Activated CD4-positive, alpha-beta T cell treated with anti-CD3 and anti-CD28 coated beads, Interleukin-2, amount 10 ng/mL, durations not matched to agents 7 days and 5 days (primary cell): Measurements from ENCODE around the gene ZNF236. TPM values are rescaled to one million over a fixed set of nuclear protein-coding genes. Genes with fewer than 3 reads are reported as not detected.

Source experiments
- CTCF ChIA-PET: fragments of 350-600 bp; sonication (Branson Sonifier 250); formaldehyde crosslinking; loops from one replicate; lab custom pipeline; 2021; ENCODE audit warnings: antibody characterized with exemption; lab: Charles Lee
- POLR2A ChIA-PET: fragments of 350-600 bp; sonication (Branson Sonifier 250); formaldehyde crosslinking; loops from one replicate; lab custom pipeline; 2021; ENCODE audit warnings: antibody characterized with exemption; lab: Charles Lee
- DNase-seq: peaks from one replicate; pipeline ENCODE4 v3.0.0-alpha.2; 2020
- H3K27ac Mint-ChIP-seq: one replicate; pipeline ENCODE4 v1.8.0; 2021; ENCODE audit warnings: mild to moderate bottlenecking, moderate library complexity, mixed read lengths
- H3K27me3 Mint-ChIP-seq: one replicate; pipeline ENCODE4 v1.8.0; 2021; ENCODE audit warnings: mixed read lengths
- H3K36me3 Mint-ChIP-seq: one replicate; pipeline ENCODE4 v1.8.0; 2021; ENCODE audit warnings: low read depth, mixed read lengths
- H3K4me1 Mint-ChIP-seq: one replicate; pipeline ENCODE4 v1.8.0; 2021; ENCODE audit warnings: mixed read lengths
- H3K4me3 Mint-ChIP-seq: one replicate; pipeline ENCODE4 v1.8.0; 2021; ENCODE audit warnings: mild to moderate bottlenecking, moderate library complexity, mixed read lengths
- H3K9me3 Mint-ChIP-seq: one replicate; pipeline ENCODE4 v1.8.0; 2021; ENCODE audit warnings: mixed read lengths
- total RNA-seq, 2 experiments: library from RNA; stranded (reverse); gene quantifications; one replicate each; pipeline ENCODE4 v1.2.3, GENCODE V29; 2021

The ZNF236 gene
- total RNA-seq, 2 experiments from 2014 or later: 23.9 to 27.7 TPM

DNA sequence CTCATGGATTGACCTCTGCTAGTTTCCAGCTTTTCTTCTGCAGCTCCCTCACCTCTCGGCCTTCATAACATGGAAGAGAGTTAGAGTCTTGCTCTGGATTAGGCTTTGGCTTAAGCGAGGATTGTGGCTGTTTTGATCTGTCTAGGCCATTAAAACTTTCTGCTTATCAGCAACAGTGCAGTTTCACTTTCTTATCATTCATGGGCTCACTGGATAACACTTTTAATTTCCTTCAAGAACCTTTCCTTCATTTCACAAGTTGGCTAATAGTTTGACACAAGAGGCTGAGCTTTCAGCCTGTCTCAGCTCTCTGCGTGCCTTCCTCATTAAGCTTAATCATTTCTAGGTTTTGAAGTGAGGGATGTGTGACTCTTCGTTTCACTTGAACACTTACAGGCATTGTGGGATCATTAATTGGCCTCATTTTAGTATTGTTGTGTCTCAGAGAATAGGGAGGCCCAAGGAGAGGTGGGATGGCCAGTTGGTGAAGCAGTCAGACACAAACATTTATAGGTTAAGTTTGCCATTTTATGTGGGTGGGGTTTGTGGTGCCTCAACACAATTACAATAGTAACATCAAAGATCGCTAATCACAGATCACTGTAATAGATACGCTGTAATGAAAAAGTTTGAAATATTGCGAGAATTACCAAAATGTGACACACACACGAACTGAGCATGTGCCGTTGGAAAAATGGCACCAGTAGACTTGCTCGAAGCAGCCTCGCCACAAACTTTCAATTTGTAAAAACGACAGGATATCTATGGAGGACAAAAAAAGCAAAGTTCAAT lies 129.3 kb downstream of the ZNF236 start:
- Mint-ChIP-seq H3K27ac (no peak overlapping the region), H3K27me3 (no peaks in the 10 kb centered on the region), H3K36me3 (peaks cover 49% of the 10 kb centered on the region), H3K9me3 (no peaks in the 10 kb centered on the region), H3K4me3 (no peak overlapping the region), H3K4me1 (peaks cover 39% of the 10 kb centered on the region)
- no peak for DNase-seq
- POLR2A ChIA-PET: no interaction called here
- CTCF ChIA-PET: interaction anchor here (1.4 kb wide), 1 partner anchor 32 kb away, joined by 4 read pairs; no protein-coding TSS in a partner anchor

DNA sequence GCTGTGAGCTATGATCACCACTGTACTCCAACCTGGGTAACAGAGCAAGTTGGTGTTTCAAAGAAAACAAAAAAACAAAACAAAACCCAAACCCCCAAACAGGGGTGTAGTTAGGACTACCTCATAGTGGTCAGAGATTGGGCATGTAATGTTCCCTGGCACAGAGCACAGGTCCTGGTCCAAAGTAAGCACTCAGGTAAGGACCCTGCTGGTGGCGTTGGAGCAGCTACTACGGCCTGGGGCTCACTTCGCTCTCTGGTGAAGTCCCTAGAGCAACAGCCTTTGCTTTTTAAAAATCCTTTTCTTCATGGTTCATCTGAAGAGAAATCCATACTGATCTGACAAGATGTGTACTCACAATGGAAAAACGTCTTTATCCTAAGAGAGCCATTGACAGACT lies 130.4 kb downstream of the ZNF236 start:
- no peak overlapping the region for H3K4me3 Mint-ChIP-seq
- no peaks in the 10 kb centered on the region for H3K9me3 Mint-ChIP-seq
- H3K27me3 Mint-ChIP-seq: no peaks in the 10 kb centered on the region
- ChIA-PET POLR2A (no interaction called here), CTCF (interaction anchor here (0.7 to 1.4 kb wide), 3 partner anchors 12 to 31 kb away, joined by 3 to 4 read pairs (median 4); no protein-coding TSS in a partner anchor)
- H3K36me3 Mint-ChIP-seq: peaks cover 50% of the 10 kb centered on the region
- peaks cover 42% of the 10 kb centered on the region for H3K4me1 Mint-ChIP-seq
- no peak for DNase-seq
- H3K27ac Mint-ChIP-seq: no peak overlapping the region

DNA sequence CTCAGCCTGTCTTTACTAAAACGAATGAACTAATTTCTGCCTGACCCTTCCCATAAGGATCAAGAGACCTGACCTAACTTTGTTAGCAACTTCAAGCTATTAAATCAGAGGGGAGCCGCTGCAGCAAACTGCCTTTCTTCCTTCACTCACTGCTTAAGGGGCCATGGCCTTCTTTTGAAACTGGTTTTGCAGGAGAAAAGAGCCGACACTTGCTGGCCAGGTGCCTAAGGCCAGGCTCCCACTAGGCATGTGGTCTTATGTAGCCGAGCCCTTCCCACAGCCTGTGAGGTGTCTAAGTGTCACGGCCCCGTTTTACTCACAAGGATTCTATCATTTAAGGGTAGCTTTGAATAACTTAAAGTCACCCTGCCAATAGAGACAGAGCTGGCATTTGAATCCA lies 130.8 kb downstream of the ZNF236 start:
- ChIA-PET CTCF (interaction anchor here (0.7 to 1.0 kb wide), 2 partner anchors 12 to 29 kb away, joined by 3 to 4 read pairs; no protein-coding TSS in a partner anchor), POLR2A (no interaction called here)
- Mint-ChIP-seq H3K9me3 (no peaks in the 10 kb centered on the region), H3K27me3 (no peaks in the 10 kb centered on the region), H3K36me3 (peaks cover 47% of the 10 kb centered on the region), H3K27ac (no peak overlapping the region), H3K4me3 (no peak overlapping the region), H3K4me1 (peaks cover 39% of the 10 kb centered on the region)
- no peak for DNase-seq

DNA sequence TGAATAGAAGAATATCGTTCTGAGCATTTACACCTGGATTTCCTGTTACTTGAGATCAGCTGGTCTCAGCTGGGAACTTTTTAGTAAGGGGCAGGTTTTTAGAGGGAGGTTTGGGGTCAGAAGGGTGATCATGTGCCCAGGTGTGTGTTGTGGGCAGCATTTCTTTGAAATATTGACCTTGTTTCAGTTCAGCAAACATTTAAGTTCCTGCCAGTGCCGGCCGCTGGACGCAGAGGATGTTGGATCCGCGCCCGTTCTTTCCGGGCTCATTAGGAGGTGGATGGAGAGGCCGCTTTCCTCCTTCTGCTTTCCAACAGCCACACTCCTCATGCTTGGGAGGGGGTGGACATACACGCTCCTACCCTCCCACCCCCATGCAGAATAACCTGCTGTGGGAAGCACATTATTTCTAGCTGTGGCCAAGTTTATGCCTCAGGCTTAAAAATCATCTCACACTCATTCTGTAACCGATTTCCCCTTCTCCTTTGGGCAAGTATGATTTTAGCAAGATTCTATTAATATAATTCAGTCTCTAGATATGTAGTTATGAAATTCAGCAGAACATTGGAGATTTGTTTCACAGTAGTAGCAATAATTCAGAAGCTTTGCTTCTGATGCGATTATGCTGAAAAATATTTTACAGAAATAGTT lies 131.4 kb downstream of the ZNF236 start:
- Mint-ChIP-seq H3K4me3 (no peak overlapping the region), H3K4me1 (peaks cover 33% of the 10 kb centered on the region), H3K27me3 (no peaks in the 10 kb centered on the region), H3K36me3 (peaks cover 41% of the 10 kb centered on the region), H3K27ac (no peak overlapping the region), H3K9me3 (no peaks in the 10 kb centered on the region)
- ChIA-PET CTCF (interaction anchor here (1.0 kb wide), 1 partner anchor 11 kb away, joined by 4 read pairs; no protein-coding TSS in a partner anchor), POLR2A (no interaction called here)
- DNase-seq: no peak

DNA sequence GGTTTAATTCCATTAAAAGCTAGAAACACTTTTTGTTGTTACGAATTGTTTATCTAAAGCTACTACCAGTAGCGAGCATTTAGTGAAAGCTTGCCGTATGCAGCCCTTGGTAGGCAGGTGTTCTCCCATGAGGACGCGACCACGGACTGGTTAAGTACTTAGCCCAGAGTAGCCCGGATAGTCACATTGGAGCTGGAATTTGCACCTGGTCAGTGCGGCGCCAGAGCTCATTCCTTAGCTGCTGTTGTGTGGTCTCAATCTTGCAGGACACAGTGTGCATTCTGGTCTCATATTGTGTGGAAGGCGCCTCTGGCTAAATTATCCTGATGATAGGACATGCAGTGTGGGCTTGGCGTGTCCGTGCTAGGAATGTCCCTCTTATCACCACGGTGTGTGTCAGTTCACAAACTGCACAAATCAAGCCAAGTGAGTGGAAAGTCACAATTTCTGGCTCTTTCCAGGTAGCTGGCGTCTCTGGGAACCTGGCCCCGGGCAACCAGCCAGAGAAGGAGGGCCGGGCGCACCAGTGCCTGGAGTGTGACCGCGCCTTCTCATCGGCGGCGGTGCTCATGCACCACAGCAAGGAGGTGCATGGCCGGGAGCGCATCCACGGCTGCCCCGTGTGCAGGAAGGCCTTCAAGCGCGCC lies 133.3 kb downstream of the ZNF236 start:
- Mint-ChIP-seq H3K36me3 (peaks cover 43% of the 10 kb centered on the region), H3K27me3 (no peaks in the 10 kb centered on the region), H3K4me3 (no peak overlapping the region), H3K4me1 (peaks cover 22% of the 10 kb centered on the region), H3K27ac (no peak overlapping the region), H3K9me3 (no peaks in the 10 kb centered on the region)
- DNase-seq: no peak
- CTCF ChIA-PET: interaction anchor here (0.8 kb wide), 1 partner anchor 22 kb away, joined by 3 read pairs; no protein-coding TSS in a partner anchor
- POLR2A ChIA-PET: no interaction called here

DNA sequence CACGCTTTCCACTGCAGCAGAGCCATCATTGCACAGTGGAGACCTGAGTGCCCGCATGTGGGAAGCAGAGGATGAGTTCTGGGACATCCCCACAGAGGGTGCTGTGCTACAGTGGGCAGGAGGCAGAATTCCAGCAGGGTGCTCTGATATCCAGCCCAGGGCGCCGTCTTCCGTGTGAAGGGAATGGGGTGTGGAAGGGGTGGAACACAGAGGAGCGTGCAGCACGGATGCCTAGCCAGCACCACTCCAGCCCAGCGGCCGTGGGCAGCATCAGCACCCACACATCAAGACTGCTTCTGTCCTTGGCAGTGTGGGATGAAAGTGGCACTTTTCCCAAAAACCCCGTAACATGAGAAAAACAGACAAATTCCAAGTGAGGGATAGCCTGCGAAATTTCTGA lies 134.3 kb downstream of the ZNF236 start:
- no peak for DNase-seq
- H3K4me3 Mint-ChIP-seq: no peak overlapping the region
- peaks cover 44% of the 10 kb centered on the region for H3K36me3 Mint-ChIP-seq
- no peaks in the 10 kb centered on the region for H3K9me3 Mint-ChIP-seq
- no peaks in the 10 kb centered on the region for H3K27me3 Mint-ChIP-seq
- peaks cover 14% of the 10 kb centered on the region for H3K4me1 Mint-ChIP-seq
- no peak overlapping the region for H3K27ac Mint-ChIP-seq
- ChIA-PET CTCF (no interaction called here), POLR2A (no interaction called here)

DNA sequence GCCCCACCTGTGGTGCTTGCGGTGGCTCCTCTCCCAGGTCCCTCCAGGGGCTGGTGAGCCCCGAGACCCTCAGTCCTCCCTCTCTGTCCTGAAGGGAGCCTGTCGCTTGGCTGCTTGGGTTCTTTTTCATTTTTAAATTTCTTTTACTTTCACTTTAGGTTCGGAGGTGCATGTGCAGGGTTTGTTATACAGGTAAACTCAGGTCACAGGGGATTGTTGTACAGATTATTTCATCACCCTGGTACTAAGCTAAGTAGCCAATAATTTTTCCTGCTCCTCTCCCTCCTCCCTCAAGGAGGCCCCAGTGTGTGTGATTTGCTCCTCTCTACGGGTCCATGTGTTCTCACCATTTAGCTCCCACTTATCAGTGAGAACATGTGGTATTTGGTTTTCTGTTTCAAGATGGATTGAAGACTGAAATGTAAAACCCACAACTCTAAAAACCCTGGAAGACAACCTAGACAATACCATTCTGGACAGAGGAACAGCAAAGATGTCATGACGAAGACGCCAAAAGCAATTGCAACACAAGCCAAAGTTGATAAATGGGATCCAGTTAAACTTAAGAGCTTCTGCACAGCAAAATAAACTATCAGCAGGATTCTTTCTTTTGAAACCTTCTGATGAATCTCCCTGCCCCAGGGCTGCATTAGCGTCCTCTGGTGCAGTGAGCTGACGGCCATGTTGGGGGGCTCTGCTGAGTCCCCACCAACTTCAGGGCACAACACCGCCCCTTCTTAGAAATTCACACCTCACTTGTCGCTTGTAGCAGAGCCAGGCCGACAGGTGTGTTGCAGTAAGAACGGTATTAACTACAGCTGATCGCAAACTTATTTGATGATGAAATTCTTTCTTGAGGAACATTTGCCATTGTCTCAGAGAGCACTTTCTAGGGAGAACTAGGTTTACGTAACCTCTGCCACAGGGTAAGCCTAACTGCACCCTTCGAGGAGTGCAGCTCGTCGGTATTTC lies 135.3 kb downstream of the ZNF236 start:
- ChIA-PET CTCF (interaction anchor here (3.3 kb wide), 1 partner anchor 26 kb away, joined by 18 read pairs; no protein-coding TSS in a partner anchor), POLR2A (no interaction called here)
- Mint-ChIP-seq H3K4me3 (no peak overlapping the region), H3K27ac (peak overlapping the region; percentile 47), H3K36me3 (peaks cover 50% of the 10 kb centered on the region), H3K27me3 (no peaks in the 10 kb centered on the region), H3K4me1 (peaks cover 20% of the 10 kb centered on the region), H3K9me3 (no peaks in the 10 kb centered on the region)
- no peak for DNase-seq

DNA sequence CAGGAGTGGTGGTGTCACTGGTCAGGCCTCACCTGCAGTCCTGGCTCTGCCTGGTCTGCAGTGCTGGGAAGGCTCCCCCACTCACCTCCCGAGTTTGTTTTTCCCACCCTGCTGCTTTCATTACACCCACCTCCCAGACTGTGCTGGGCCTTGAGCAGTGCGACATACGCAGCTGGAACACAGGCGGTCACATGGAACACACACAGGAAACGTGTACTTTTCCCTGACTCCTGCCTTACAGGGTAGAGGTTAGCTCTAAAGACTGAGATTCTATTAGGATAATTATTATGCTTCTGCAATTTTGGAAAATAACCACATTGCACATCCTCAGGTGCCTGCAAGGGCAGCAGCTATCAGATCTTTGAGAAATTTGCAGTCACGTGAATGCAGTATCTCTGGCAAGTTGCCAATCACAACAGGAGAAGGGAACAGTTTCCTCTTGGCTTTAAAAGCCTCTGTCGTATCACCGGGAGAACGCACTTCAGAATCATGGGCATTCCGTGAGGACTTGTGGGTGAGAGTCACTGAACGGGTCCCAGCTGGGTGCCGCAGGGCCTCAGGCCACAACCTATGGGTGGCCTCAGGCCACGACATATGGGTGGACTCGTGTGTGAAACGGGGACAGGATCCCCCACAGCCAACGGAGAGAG lies 136.5 kb downstream of the ZNF236 start:
- ChIA-PET CTCF (interaction anchor here (0.7 to 3.3 kb wide), 4 partner anchors 25 to 402 kb away, joined by 3 to 18 read pairs (median 3); no protein-coding TSS in a partner anchor), POLR2A (no interaction called here)
- peaks cover 32% of the 10 kb centered on the region for H3K4me1 Mint-ChIP-seq
- DNase-seq: no peak
- H3K36me3 Mint-ChIP-seq: peaks cover 58% of the 10 kb centered on the region
- no peak overlapping the region for H3K4me3 Mint-ChIP-seq
- H3K27me3 Mint-ChIP-seq: no peaks in the 10 kb centered on the region
- no peak overlapping the region for H3K27ac Mint-ChIP-seq
- H3K9me3 Mint-ChIP-seq: peaks cover 3% of the 10 kb centered on the region

DNA sequence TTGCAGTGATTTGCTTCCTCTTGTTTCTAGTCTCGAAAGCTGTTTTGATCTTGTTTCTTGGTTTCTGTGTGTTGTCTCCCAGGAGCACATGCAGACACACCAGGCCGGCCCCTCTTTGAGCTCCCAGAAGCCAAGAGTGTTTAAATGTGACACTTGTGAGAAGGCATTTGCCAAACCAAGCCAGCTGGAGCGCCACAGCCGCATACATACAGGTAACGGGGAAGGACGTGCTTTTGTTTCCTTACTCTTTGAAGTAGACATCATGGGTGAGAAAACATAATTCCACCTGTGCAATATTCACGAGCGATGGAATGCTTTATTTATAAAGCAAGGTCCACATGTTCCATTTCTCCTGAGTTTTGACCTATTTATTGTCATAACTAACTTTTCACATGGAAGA lies 137.2 kb downstream of the ZNF236 start:
- peaks cover 39% of the 10 kb centered on the region for H3K4me1 Mint-ChIP-seq
- H3K9me3 Mint-ChIP-seq: peaks cover 4% of the 10 kb centered on the region
- DNase-seq: no peak
- peaks cover 63% of the 10 kb centered on the region for H3K36me3 Mint-ChIP-seq
- ChIA-PET POLR2A (no interaction called here), CTCF (interaction anchor here (0.7 to 3.3 kb wide), 4 partner anchors 24 to 403 kb away, joined by 3 to 18 read pairs (median 3); no protein-coding TSS in a partner anchor)
- H3K27ac Mint-ChIP-seq: no peak overlapping the region
- H3K27me3 Mint-ChIP-seq: no peaks in the 10 kb centered on the region
- H3K4me3 Mint-ChIP-seq: no peak overlapping the region

DNA sequence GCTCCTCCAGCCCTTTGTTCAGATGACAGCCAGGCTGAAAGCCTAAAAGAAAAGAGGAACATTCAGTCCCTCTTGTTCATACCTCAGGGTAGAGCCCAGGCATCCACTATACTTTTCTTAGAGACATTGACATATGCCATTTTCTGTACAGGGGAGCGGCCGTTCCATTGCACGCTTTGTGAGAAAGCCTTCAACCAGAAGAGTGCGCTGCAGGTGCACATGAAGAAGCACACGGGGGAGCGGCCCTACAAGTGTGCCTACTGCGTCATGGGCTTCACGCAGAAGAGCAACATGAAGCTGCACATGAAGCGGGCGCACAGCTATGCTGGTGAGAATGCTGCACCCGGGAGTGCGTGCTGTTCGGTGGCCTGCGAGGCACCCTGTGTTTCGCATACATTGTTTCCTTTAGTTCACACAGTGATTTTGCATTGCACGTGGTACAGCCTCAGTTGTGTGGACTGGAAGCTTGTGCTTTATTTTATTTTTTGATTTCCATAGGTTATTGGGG lies 138.2 kb downstream of the ZNF236 start:
- POLR2A ChIA-PET: no interaction called here
- Mint-ChIP-seq H3K27ac (no peak overlapping the region), H3K36me3 (peaks cover 70% of the 10 kb centered on the region), H3K4me3 (no peak overlapping the region), H3K4me1 (peaks cover 47% of the 10 kb centered on the region), H3K27me3 (no peaks in the 10 kb centered on the region), H3K9me3 (peaks cover 4% of the 10 kb centered on the region)
- CTCF ChIA-PET: interaction anchor here (3.3 kb wide), 1 partner anchor 23 kb away, joined by 18 read pairs; no protein-coding TSS in a partner anchor
- DNase-seq: no peak

DNA sequence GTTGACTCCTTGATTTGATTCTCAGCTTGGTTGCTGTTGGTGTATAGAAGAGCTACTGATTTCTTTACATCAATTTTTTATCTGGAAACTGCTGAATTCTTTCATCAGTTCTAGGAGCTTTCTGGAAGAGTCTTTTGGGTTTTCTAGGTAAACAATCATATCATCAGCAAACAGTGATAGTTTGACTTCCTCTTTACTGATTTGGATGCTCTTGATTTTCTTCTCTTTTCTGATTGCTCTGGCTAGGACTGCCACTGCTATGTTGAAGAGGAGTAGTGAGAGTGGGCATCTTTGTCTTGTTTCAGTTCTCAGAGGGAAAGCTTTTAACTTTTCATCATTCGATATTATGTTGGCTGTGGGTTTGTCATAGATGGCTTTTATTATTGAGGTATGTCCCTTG lies 140.5 kb downstream of the ZNF236 start:
- peaks cover 58% of the 10 kb centered on the region for H3K36me3 Mint-ChIP-seq
- no peak overlapping the region for H3K4me3 Mint-ChIP-seq
- H3K4me1 Mint-ChIP-seq: peaks cover 35% of the 10 kb centered on the region
- H3K9me3 Mint-ChIP-seq: peaks cover 4% of the 10 kb centered on the region
- H3K27ac Mint-ChIP-seq: peak overlapping the region; percentile 43
- H3K27me3 Mint-ChIP-seq: no peaks in the 10 kb centered on the region
- POLR2A ChIA-PET: no interaction called here
- CTCF ChIA-PET: interaction anchor here (1.1 to 1.6 kb wide), 5 partner anchors 14 to 47 kb away, joined by 3 to 5 read pairs (median 3); no protein-coding TSS in a partner anchor
- no peak for DNase-seq
